ENCODE results near the gene CAMKK2.
A peak's percentile ranks its signal among the peaks of the same experiment; 100 is the strongest.

Gene CAMKK2

GRCh38 chr12:121253638-121254335, 42.7 kb downstream of the CAMKK2 start:
- FAIRE-seq = peak; percentile 83
- no peak for DNase-seq (ENCODE audit: insufficient read length, low spot score)
- no peak for TF ChIP-seq POU2F2 (IDR thresholded peaks at IDR 0.05; ENCODE audit: low read depth, low read length)
- no peak for TF ChIP-seq POLR2AphosphoS5 (IDR thresholded peaks at IDR 0.05; ENCODE audit: low read depth, low read length)
- TF ChIP-seq PAX5 (IDR thresholded peaks at IDR 0.05; ENCODE audit: insufficient read depth, low read length, severe bottlenecking) = no peak

- DNase-seq (ENCODE audit: insufficient read length, low spot score) (no peak), FAIRE-seq (no peak)
- TF ChIP-seq TAF1 (IDR thresholded peaks at IDR 0.05; ENCODE audit: low read depth, low read length) = no peak
- TF ChIP-seq POU2F2 (IDR thresholded peaks at IDR 0.05; ENCODE audit: low read depth, low read length) = no peak
These were observed 43.7 kb downstream of the CAMKK2 start for GRCh38 chr12:121252712-121253345.

GRCh38 chr12:121251838-121252237, 44.7 kb downstream of the CAMKK2 start:
- TF ChIP-seq POU2F2 (IDR thresholded peaks at IDR 0.05; ENCODE audit: low read depth, low read length) = no peak
- no peak for TF ChIP-seq POLR2AphosphoS5 (IDR thresholded peaks at IDR 0.05; ENCODE audit: low read depth, low read length)
- TF ChIP-seq POLR2A (IDR thresholded peaks at IDR 0.05; ENCODE audit: low read depth, low read length) = no peak
- TF ChIP-seq PAX5 (IDR thresholded peaks at IDR 0.05; ENCODE audit: insufficient read depth, low read length, severe bottlenecking) = no peak
- TF ChIP-seq TAF1 (IDR thresholded peaks at IDR 0.05; ENCODE audit: low read depth, low read length) = no peak
- TF ChIP-seq SPI1 (IDR thresholded peaks at IDR 0.05; ENCODE audit: low read depth, low read length) = no peak
- DNase-seq (ENCODE audit: insufficient read length, low spot score) (no peak), FAIRE-seq (no peak)

- TF ChIP-seq SPI1 (IDR thresholded peaks at IDR 0.05; ENCODE audit: low read depth, low read length) (no peak), POLR2AphosphoS5 (IDR thresholded peaks at IDR 0.05; ENCODE audit: low read depth, low read length) (no peak), TAF1 (IDR thresholded peaks at IDR 0.05; ENCODE audit: low read depth, low read length) (no peak), POLR2A (IDR thresholded peaks at IDR 0.05; ENCODE audit: low read depth, low read length) (no peak), PAX5 (IDR thresholded peaks at IDR 0.05; ENCODE audit: insufficient read depth, low read length, severe bottlenecking) (no peak), POU2F2 (IDR thresholded peaks at IDR 0.05; ENCODE audit: low read depth, low read length) (no peak)
- no peak for FAIRE-seq
- DNase-seq (ENCODE audit: insufficient read length, low spot score) = no peak
These were observed 46.1 kb downstream of the CAMKK2 start for GRCh38 chr12:121250359-121250758.

GRCh38 chr12:121248622-121249021, 47.9 kb downstream of the CAMKK2 start:
- FAIRE-seq (peak; percentile 98), DNase-seq (ENCODE audit: insufficient read length, low spot score) (peak; percentile 50)
- TF ChIP-seq POU2F2 (IDR thresholded peaks at IDR 0.05; ENCODE audit: low read depth, low read length) (peak; percentile 91), SPI1 (IDR thresholded peaks at IDR 0.05; ENCODE audit: low read depth, low read length) (no peak), POLR2AphosphoS5 (IDR thresholded peaks at IDR 0.05; ENCODE audit: low read depth, low read length) (0 out of 2 replicates have a peak, but pooled peaks have one; percentile 15)

GRCh38 chr12:121246893-121247557, 49.5 kb downstream of the CAMKK2 start:
- DNase-seq (ENCODE audit: insufficient read length, low spot score) (no peak), FAIRE-seq (no peak)
- TF ChIP-seq PAX5 (IDR thresholded peaks at IDR 0.05; ENCODE audit: insufficient read depth, low read length, severe bottlenecking) (no peak), POU2F2 (IDR thresholded peaks at IDR 0.05; ENCODE audit: low read depth, low read length) (no peak), POLR2A (IDR thresholded peaks at IDR 0.05; ENCODE audit: low read depth, low read length) (no peak), TAF1 (IDR thresholded peaks at IDR 0.05; ENCODE audit: low read depth, low read length) (no peak), POLR2AphosphoS5 (IDR thresholded peaks at IDR 0.05; ENCODE audit: low read depth, low read length) (no peak), SPI1 (IDR thresholded peaks at IDR 0.05; ENCODE audit: low read depth, low read length) (no peak)

GRCh38 chr12:121245951-121246350, 50.6 kb downstream of the CAMKK2 start:
- FAIRE-seq = no peak
- TF ChIP-seq POU2F2 (IDR thresholded peaks at IDR 0.05; ENCODE audit: low read depth, low read length) = no peak
- TF ChIP-seq TAF1 (IDR thresholded peaks at IDR 0.05; ENCODE audit: low read depth, low read length) = no peak
- TF ChIP-seq PAX5 (IDR thresholded peaks at IDR 0.05; ENCODE audit: insufficient read depth, low read length, severe bottlenecking) = no peak
- TF ChIP-seq POLR2A (IDR thresholded peaks at IDR 0.05; ENCODE audit: low read depth, low read length) = no peak
- TF ChIP-seq POLR2AphosphoS5 (IDR thresholded peaks at IDR 0.05; ENCODE audit: low read depth, low read length) = no peak
- no peak for TF ChIP-seq SPI1 (IDR thresholded peaks at IDR 0.05; ENCODE audit: low read depth, low read length)
- no peak for DNase-seq (ENCODE audit: insufficient read length, low spot score)

- DNase-seq (ENCODE audit: insufficient read length, low spot score) (no peak), FAIRE-seq (no peak)
- TF ChIP-seq SPI1 (IDR thresholded peaks at IDR 0.05; ENCODE audit: low read depth, low read length) (no peak), POLR2A (IDR thresholded peaks at IDR 0.05; ENCODE audit: low read depth, low read length) (no peak), PAX5 (IDR thresholded peaks at IDR 0.05; ENCODE audit: insufficient read depth, low read length, severe bottlenecking) (no peak), POLR2AphosphoS5 (IDR thresholded peaks at IDR 0.05; ENCODE audit: low read depth, low read length) (no peak), POU2F2 (IDR thresholded peaks at IDR 0.05; ENCODE audit: low read depth, low read length) (no peak), TAF1 (IDR thresholded peaks at IDR 0.05; ENCODE audit: low read depth, low read length) (no peak)
These were observed 51.5 kb downstream of the CAMKK2 start for GRCh38 chr12:121245031-121245430.

- TF ChIP-seq POLR2AphosphoS5 (IDR thresholded peaks at IDR 0.05; ENCODE audit: low read depth, low read length) = no peak
- TF ChIP-seq TAF1 (IDR thresholded peaks at IDR 0.05; ENCODE audit: low read depth, low read length) = no peak
- no peak for TF ChIP-seq PAX5 (IDR thresholded peaks at IDR 0.05; ENCODE audit: insufficient read depth, low read length, severe bottlenecking)
- no peak for TF ChIP-seq SPI1 (IDR thresholded peaks at IDR 0.05; ENCODE audit: low read depth, low read length)
- no peak; the same call in 1 of the 2 replicates for TF ChIP-seq POLR2A (IDR thresholded peaks at IDR 0.05; ENCODE audit: low read depth, low read length)
- no peak for TF ChIP-seq POU2F2 (IDR thresholded peaks at IDR 0.05; ENCODE audit: low read depth, low read length)
- DNase-seq (ENCODE audit: insufficient read length, low spot score) (no peak), FAIRE-seq (peak; percentile 78)
These were observed 55.1 kb downstream of the CAMKK2 start for GRCh38 chr12:121241156-121241970.
